RWPE2 (cell line): Measurements from ENCODE around the gene ANGEL2.

Experiments used
- ATAC-seq: fragments of 200-7000 bp; cut with Tn5 transposase; 3 replicates; pipeline ENCODE4 v1.9.1; 2021; ENCODE audit warnings: low read depth
- DNase-seq: peaks from one replicate; pipeline ENCODE4 v3.0.0-alpha.2; 2020; ENCODE audit warnings: low spot score
- H3K27ac ChIP-seq: fragments of 450-650 bp; 2 replicates; pipeline ENCODE4 v1.5.1; 2017; ENCODE audit warnings: mild to moderate bottlenecking; ENCODE audit not compliant: poor library complexity, severe bottlenecking
- H3K27me3 ChIP-seq: fragments of 250-450 bp; sonication (Bioruptor Pico); 2 replicates; pipeline ENCODE4 v1.5.1; 2021; ENCODE audit warnings: mild to moderate bottlenecking, moderate library complexity; ENCODE audit not compliant: insufficient read depth, poor library complexity, severe bottlenecking
- H3K36me3 ChIP-seq: fragments of 250-450 bp; sonication (Bioruptor Pico); 2 replicates; pipeline ENCODE4 v1.5.1; 2020; ENCODE audit warnings: low read depth, mild to moderate bottlenecking, moderate library complexity
- H3K4me1 ChIP-seq: fragments of 250-450 bp; sonication (Bioruptor Pico); 2 replicates; pipeline ENCODE4 v1.5.1; 2021; ENCODE audit warnings: mild to moderate bottlenecking, moderate library complexity; ENCODE audit not compliant: insufficient read depth, poor library complexity, severe bottlenecking
- H3K4me3 ChIP-seq: fragments of 250-450 bp; sonication (Bioruptor Pico); 2 replicates; pipeline ENCODE4 v1.5.1; 2021; ENCODE audit warnings: mild to moderate bottlenecking, moderate library complexity; ENCODE audit not compliant: severe bottlenecking
- H3K9me3 ChIP-seq: fragments of 250-450 bp; sonication (Bioruptor Pico); 2 replicates; pipeline ENCODE4 v1.5.1; 2021; ENCODE audit warnings: mild to moderate bottlenecking, moderate library complexity; ENCODE audit not compliant: severe bottlenecking
- TF ChIP-seq, protein P1 (sequence below): fragments of 450-650 bp; IDR thresholded peaks from one replicate; pipeline ENCODE4 v1.5.1; 2017; ENCODE audit warnings: mild to moderate bottlenecking, moderate library complexity; ENCODE audit not compliant: poor library complexity, severe bottlenecking

Gene ANGEL2

DNA sequence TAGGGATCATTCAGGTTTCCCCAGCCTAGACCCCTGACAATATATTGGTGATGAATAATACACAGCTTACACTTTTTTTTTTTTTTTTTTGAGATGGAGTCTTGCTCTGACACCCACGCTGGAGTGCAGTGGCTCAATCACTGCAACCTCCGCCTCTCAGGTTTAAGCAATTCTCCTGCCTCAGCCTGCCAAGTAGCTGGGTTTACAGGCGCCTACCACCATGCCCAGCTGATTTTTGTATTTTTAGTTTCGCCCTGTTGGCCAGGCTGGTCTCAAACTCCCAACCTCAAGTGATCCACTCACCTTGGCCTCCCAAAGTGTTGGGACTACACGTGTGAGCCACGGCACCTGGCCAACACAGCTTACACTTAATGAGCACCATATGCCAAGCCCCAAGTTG is 58.1 kb downstream of the ANGEL2 start:
- H3K4me3 ChIP-seq: no peak overlapping the region
- H3K9me3 ChIP-seq: no peaks in the 10 kb centered on the region
- DNase-seq (no peak), ATAC-seq (no peak)
- no peak overlapping the region for H3K27ac ChIP-seq
- H3K36me3 ChIP-seq: no peaks in the 10 kb centered on the region
- TF ChIP-seq, protein P1, sequence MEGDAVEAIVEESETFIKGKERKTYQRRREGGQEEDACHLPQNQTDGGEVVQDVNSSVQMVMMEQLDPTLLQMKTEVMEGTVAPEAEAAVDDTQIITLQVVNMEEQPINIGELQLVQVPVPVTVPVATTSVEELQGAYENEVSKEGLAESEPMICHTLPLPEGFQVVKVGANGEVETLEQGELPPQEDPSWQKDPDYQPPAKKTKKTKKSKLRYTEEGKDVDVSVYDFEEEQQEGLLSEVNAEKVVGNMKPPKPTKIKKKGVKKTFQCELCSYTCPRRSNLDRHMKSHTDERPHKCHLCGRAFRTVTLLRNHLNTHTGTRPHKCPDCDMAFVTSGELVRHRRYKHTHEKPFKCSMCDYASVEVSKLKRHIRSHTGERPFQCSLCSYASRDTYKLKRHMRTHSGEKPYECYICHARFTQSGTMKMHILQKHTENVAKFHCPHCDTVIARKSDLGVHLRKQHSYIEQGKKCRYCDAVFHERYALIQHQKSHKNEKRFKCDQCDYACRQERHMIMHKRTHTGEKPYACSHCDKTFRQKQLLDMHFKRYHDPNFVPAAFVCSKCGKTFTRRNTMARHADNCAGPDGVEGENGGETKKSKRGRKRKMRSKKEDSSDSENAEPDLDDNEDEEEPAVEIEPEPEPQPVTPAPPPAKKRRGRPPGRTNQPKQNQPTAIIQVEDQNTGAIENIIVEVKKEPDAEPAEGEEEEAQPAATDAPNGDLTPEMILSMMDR: no peak
- H3K4me1 ChIP-seq: no peaks in the 10 kb centered on the region
- H3K27me3 ChIP-seq: no peaks in the 10 kb centered on the region

DNA sequence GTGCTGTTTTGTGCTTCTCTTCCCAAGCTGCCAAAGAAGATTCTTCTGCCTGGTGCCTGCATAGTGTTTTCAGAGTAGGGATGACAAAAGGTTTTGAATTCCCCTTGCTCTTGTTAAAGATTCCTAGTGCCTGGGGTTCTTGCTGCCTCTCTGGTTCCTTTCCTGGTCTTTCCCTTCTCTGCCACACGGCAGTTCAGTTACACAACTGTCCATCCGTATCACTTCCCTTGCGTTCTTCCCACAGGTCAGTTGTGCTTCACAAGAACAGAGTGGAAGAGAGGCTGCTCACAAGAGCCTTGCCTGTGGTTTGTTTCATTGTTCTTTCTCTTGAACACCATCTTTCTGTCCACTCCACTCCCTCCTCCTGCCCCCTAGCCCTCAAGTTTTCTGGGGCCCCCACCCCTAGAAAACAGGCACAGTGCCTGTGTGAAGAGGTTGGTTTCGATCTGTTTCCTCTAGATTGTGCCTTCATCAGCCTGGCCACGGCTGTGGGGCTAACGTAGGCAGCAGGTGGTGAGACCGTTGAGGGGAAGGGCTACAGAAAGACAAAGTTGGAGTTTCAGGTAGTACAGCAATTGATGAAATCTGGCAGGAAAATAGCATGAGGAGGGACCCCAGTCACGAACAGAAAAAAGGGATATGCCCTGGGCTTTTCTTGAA is 59.6 kb downstream of the ANGEL2 start:
- no peak overlapping the region for H3K27ac ChIP-seq
- no peaks in the 10 kb centered on the region for H3K9me3 ChIP-seq
- DNase-seq: no peak
- H3K27me3 ChIP-seq: peaks cover 5% of the 10 kb centered on the region
- no peak for ATAC-seq
- no peak overlapping the region for H3K4me3 ChIP-seq
- TF ChIP-seq, protein P1: no peak
- no peaks in the 10 kb centered on the region for H3K36me3 ChIP-seq
- no peaks in the 10 kb centered on the region for H3K4me1 ChIP-seq

DNA sequence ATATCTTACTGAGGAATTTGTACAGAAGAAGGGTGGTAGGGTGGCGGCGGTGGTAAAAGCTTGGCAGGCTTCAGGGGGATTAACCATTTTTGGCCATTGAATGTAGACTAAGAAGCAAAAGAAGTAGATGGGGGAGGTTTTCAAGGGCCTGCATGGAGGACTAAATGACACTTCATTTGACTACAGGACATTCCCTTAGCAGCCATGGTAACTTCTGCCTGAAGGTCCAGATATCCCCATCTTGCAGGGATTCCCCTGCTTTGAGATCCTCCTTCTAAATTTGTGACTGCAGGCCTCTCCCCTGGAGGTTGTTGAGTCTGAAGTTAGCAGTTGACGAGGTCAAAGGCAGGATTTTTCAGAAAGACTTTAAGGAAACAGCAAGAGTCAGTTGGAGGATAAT is 60.6 kb downstream of the ANGEL2 start:
- ATAC-seq (no peak), DNase-seq (no peak)
- Histone ChIP-seq H3K9me3 (no peaks in the 10 kb centered on the region), H3K4me1 (no peaks in the 10 kb centered on the region), H3K36me3 (no peaks in the 10 kb centered on the region), H3K27me3 (peaks cover 8% of the 10 kb centered on the region), H3K27ac (no peak overlapping the region), H3K4me3 (no peak overlapping the region)
- TF ChIP-seq, protein P1: no peak

DNA sequence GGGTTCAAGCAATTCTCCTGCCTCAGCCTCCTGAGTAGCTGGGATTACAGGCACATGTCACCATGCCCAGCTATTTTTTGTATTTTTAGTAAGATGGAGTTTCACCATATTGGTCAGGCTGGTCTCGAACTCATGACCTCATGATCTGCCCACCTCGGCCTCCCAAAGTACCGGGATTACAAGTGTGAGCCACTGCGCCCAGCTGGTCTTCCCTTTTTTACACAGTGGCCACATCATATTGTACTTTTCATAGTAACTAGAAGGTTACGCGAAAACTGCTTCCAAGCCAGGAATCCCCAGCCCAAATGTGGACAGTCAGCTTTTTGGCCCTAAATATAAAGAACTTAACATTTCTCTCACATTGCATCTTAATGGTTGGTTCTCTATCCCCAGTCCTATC is 61.2 kb downstream of the ANGEL2 start:
- H3K27ac ChIP-seq: no peak overlapping the region
- H3K9me3 ChIP-seq: no peaks in the 10 kb centered on the region
- ATAC-seq: no peak
- H3K4me3 ChIP-seq: no peak overlapping the region
- H3K36me3 ChIP-seq: no peaks in the 10 kb centered on the region
- H3K27me3 ChIP-seq: peaks cover 8% of the 10 kb centered on the region
- no peak for DNase-seq
- no peaks in the 10 kb centered on the region for H3K4me1 ChIP-seq
- TF ChIP-seq, protein P1: no peak

DNA sequence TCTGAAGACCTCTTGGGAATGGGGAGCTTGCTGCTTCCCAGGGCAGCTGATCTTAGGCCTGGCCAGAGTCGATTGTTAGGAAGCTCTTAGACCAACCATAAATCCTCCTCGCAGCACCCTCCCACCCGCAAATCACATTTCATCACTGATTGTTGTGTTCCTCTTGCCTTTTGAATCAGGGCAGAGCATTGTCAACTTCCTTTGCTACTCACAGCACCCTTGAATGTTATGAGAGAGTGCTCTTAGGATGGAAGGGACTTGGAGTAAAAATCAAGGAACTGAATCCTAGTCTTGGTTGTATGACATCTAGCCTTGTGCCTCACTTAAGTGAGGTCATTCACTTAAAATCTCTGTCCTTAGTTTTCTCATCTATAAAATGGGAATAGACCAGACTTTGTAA is 62.3 kb downstream of the ANGEL2 start:
- no peak overlapping the region for H3K27ac ChIP-seq

More for the DNA sequence above, 62.3 kb downstream of the ANGEL2 start:
- Histone ChIP-seq H3K9me3 (no peaks in the 10 kb centered on the region), H3K4me1 (no peaks in the 10 kb centered on the region), H3K4me3 (no peak overlapping the region), H3K36me3 (no peaks in the 10 kb centered on the region), H3K27me3 (peaks cover 8% of the 10 kb centered on the region)
- ATAC-seq (no peak), DNase-seq (no peak)
- TF ChIP-seq, protein P1: no peak
